SK-N-SH (cell line): ENCODE results near the gene TEX264. TPM values are rescaled to one million over a fixed set of nuclear protein-coding genes. Genes with fewer than 3 reads are reported as not detected.

ENCODE experiments used
- CTCF ChIA-PET: fragments of 300-600, 350-600 bp; formaldehyde crosslinking; extraction: SDS; loops from one replicate; lab custom pipeline; 2021; lab: Yijun Ruan, JAX
- POLR2A ChIA-PET: fragments of 350-600 bp; sonication (Branson Sonifier 250); formaldehyde crosslinking; extraction: SDS; loops from one replicate; lab custom pipeline; 2020; ENCODE audit warnings: antibody characterized with exemption, inconsistent platforms; lab: Yijun Ruan, JAX
- DNase-seq: peaks from one replicate; pipeline ENCODE4 v3.0.0; 2012
- H2AFZ ChIP-seq: fragments of 200-600 bp; sonication (generic); 2 replicates; pipeline ENCODE4 v1.8.1; 2016; ENCODE audit warnings: antibody characterized with exemption, mild to moderate bottlenecking, low read depth
- H3F3A ChIP-seq: fragments of 200-600 bp; sonication (generic); replicated peaks from 2 replicates; pipeline ENCODE3; 2016; ENCODE audit warnings: antibody characterized with exemption, mild to moderate bottlenecking; ENCODE audit not compliant: insufficient read depth
- H3K27ac ChIP-seq, 2 experiments: fragments of 200-500 bp in 1 of 2; fragments of 200-600 bp in 1 of 2; sonication (Bioruptor generic) in 1 of 2; sonication (generic), shearing (Covaris generic) in 1 of 2; 2 replicates each; pipeline versions ENCODE4 v1.5.1 to v1.6.1; 2014 to 2016; ENCODE audit warnings: low read depth in 2 of 2, inconsistent platforms in 1 of 2, low read length in 1 of 2, mild to moderate bottlenecking in 1 of 2, mixed read lengths in 1 of 2
- H3K27me3 ChIP-seq: fragments of 200-600 bp; sonication (generic), shearing (Covaris generic); 2 replicates; pipeline ENCODE4 v1.6.1; 2016; ENCODE audit warnings: mixed run types; ENCODE audit not compliant: insufficient read depth
- H3K36me3 ChIP-seq, 2 experiments: fragments of 200-500 bp in 1 of 2; fragments of 200-600 bp in 1 of 2; sonication (Bioruptor generic) in 1 of 2; sonication (generic) in 1 of 2; replicated peaks in 1 of 2; 2 replicates each; pipeline versions ENCODE3 to v1.5.1; 2014 to 2016; ENCODE audit warnings: low read length in 1 of 2, mild to moderate bottlenecking in 1 of 2; ENCODE audit not compliant: insufficient read depth in 2 of 2, control insufficient read depth in 1 of 2
- H3K4me1 ChIP-seq, 2 experiments: fragments of 200-500 bp in 1 of 2; fragments of 200-600 bp in 1 of 2; sonication (Bioruptor generic) in 1 of 2; sonication (generic), shearing (Covaris generic) in 1 of 2; 2 replicates each; pipeline versions ENCODE4 v1.5.1 to v1.6.1; 2014 to 2016; ENCODE audit warnings: low read depth in 1 of 2, low read length in 1 of 2, mixed run types in 1 of 2; ENCODE audit not compliant: insufficient read depth in 2 of 2, control insufficient read depth in 1 of 2
- H3K4me2 ChIP-seq: fragments of 200-600 bp; sonication (generic), shearing (Covaris generic); 2 replicates; pipeline ENCODE4 v1.6.1; 2017; ENCODE audit warnings: mixed run types
- H3K4me3 ChIP-seq, 2 experiments: fragments of 200-500 bp in 1 of 2; fragments of 200-600 bp in 1 of 2; sonication (Bioruptor generic) in 1 of 2; sonication (generic), shearing (Covaris generic) in 1 of 2; 2 replicates each; pipeline versions ENCODE4 v1.5.1 to v1.8.1; 2014 to 2016; ENCODE audit warnings: low read depth in 2 of 2, inconsistent platforms in 1 of 2, low read length in 1 of 2, mild to moderate bottlenecking in 1 of 2, mixed read lengths in 1 of 2, moderate library complexity in 1 of 2
- H3K79me2 ChIP-seq: fragments of 200-600 bp; sonication (generic); 2 replicates; pipeline ENCODE4 v1.8.1; 2017; ENCODE audit warnings: mild to moderate bottlenecking; ENCODE audit not compliant: insufficient read depth
- H3K9ac ChIP-seq: fragments of 200-600 bp; sonication (generic); 2 replicates; pipeline ENCODE4 v1.6.1; 2017; ENCODE audit warnings: mixed run types
- H3K9me2 ChIP-seq: fragments of 200-600 bp; sonication (generic); 2 replicates; pipeline ENCODE4 v1.6.1; 2017; ENCODE audit warnings: mixed run types
- H3K9me3 ChIP-seq: fragments of 200-600 bp; sonication (generic); 2 replicates; pipeline ENCODE4 v1.6.1; 2017; ENCODE audit warnings: mixed run types, mild to moderate bottlenecking, moderate library complexity
- H4K20me1 ChIP-seq: fragments of 200-600 bp; sonication (generic); 2 replicates; pipeline ENCODE4 v1.6.1; 2017; ENCODE audit warnings: mild to moderate bottlenecking, mixed run types; ENCODE audit not compliant: insufficient read depth
- FOSL2 ChIP-seq: IDR thresholded peaks from 2 replicates; pipeline ENCODE4 v1.4.0; 2012; ENCODE audit warnings: low read depth, mild to moderate bottlenecking, moderate library complexity, borderline replicate concordance
- JUND ChIP-seq: IDR thresholded peaks from 2 replicates; pipeline ENCODE4 v1.4.0; 2012
- NFIC ChIP-seq: IDR thresholded peaks from 2 replicates; pipeline ENCODE4 v1.4.0; 2012; ENCODE audit warnings: borderline replicate concordance
- POLR2AphosphoS5 ChIP-seq: IDR thresholded peaks from 2 replicates; pipeline ENCODE4 v1.6.1; 2012; ENCODE audit warnings: low read depth, low read length
- RAD21 ChIP-seq: IDR thresholded peaks from 2 replicates; pipeline ENCODE4 v1.6.1; 2012; ENCODE audit warnings: mild to moderate bottlenecking, low read length
- TAF1 ChIP-seq: IDR thresholded peaks from 2 replicates; pipeline ENCODE4 v1.6.1; 2012; ENCODE audit warnings: low read depth, mild to moderate bottlenecking, low read length, moderate library complexity, borderline replicate concordance
- TEAD4 ChIP-seq: IDR thresholded peaks from 2 replicates; pipeline ENCODE4 v1.4.0; 2012; ENCODE audit warnings: mild to moderate bottlenecking, borderline replicate concordance; ENCODE audit not compliant: insufficient read depth
- YY1 ChIP-seq: IDR thresholded peaks from 2 replicates; pipeline ENCODE4 v1.4.0; 2012; ENCODE audit warnings: low read depth, mild to moderate bottlenecking
- WGBS: methylation state at CpG from one replicate; pipeline ENCODE4 v1.1.6; 2017; ENCODE audit warnings: low lambda C conversion rate; 5-methylcytosine and 5-hydroxymethylcytosine counted together
- polyA plus RNA-seq, 3 experiments: library from polyadenylated mRNA; depleted of rRNA; stranded (reverse); fragments of >200 nt; gene quantifications; 2 replicates each; pipeline ENCODE4 v1.2.3, GENCODE V29; 2012
- TF ChIP-seq, protein P1 (sequence below): fragments of 150-350 bp; IDR thresholded peaks from 2 replicates; pipeline ENCODE4 v1.6.1; 2016; ENCODE audit warnings: mild to moderate bottlenecking, low read depth, low read length
- TF ChIP-seq, protein P2 (sequence below): IDR thresholded peaks from 2 replicates; pipeline ENCODE4 v1.6.1; 2012; ENCODE audit warnings: mild to moderate bottlenecking, low read depth, low read length, moderate library complexity
- TF ChIP-seq, protein P3 (sequence below): IDR thresholded peaks from 2 replicates; pipeline ENCODE4 v1.4.0; 2012; ENCODE audit warnings: low read depth
- TF ChIP-seq, protein P4 (sequence below): fragments of 150-350 bp; IDR thresholded peaks from 2 replicates; pipeline ENCODE4 v1.6.1; 2017; ENCODE audit warnings: antibody characterized with exemption, low read length, low read depth, borderline replicate concordance

TEX264 gene
- polyA plus RNA-seq, 1 of the 3 experiments (the other 2 are of a cell fraction) = 82.1 TPM

DNA sequence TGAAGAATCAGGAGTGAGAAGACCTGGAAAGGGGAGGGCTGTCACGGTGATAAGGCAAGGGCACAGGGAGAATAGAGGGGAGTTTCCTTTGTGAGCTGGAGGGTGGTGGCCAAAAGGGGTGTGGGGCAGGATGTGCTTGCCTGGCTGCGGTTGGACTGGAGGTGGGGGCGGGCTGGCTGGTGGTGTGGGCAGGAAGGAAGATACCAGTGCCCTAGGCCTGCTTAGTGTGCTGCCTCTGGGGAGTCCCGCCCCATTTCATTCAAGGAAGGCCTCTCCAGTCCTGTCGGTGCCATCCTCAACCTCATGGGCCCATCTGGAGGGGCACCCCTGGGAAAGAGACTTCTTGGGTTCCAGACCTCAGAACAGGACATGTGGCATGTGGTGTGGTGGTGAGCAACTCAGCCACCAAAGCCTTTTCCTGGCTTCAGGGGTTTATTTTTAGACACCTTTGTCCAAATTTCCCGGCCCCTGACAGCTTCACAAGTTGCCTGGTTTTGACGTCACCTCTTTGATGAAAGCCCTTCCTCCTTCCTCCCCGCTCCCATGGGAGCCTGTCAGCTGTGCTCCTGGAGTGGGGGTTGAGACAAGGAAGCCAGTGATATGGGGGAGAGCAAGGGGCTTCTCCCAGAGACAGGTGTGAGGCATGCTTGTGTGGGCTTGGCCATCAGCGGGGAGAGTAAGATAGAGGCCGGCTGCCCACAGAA lies 15.6 kb downstream of the TEX264 start:
- Histone ChIP-seq H4K20me1 (peaks cover 20% of the 10 kb centered on the region), H3K4me3 (no peak overlapping the region), H3K9me3 (no peaks in the 10 kb centered on the region), H3K79me2 (no peaks in the 10 kb centered on the region), H3K9ac (no peak overlapping the region), H3K27ac (no peak overlapping the region), H3K27me3 (no peaks in the 10 kb centered on the region), H3K4me2 (no peak overlapping the region), H3K9me2 (no peaks in the 10 kb centered on the region), H2AFZ (no peak overlapping the region), H3F3A (no peaks in the 10 kb centered on the region), H3K4me1 (peaks cover 3 to 4% of the 10 kb centered on the region in 2 experiments; a peak in 2 of 4 replicates), H3K36me3 (peaks cover 11 to 54% of the 10 kb centered on the region in 2 experiments)
- TF ChIP-seq, protein P1, sequence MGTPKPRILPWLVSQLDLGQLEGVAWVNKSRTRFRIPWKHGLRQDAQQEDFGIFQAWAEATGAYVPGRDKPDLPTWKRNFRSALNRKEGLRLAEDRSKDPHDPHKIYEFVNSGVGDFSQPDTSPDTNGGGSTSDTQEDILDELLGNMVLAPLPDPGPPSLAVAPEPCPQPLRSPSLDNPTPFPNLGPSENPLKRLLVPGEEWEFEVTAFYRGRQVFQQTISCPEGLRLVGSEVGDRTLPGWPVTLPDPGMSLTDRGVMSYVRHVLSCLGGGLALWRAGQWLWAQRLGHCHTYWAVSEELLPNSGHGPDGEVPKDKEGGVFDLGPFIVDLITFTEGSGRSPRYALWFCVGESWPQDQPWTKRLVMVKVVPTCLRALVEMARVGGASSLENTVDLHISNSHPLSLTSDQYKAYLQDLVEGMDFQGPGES = no peak
- TF ChIP-seq NFIC = no peak
- no peak for TF ChIP-seq RAD21
- no peak for TF ChIP-seq FOSL2
- no peak for TF ChIP-seq YY1
- TF ChIP-seq JUND = no peak
- DNase-seq = no peak
- POLR2A ChIA-PET = no interaction called here
- CTCF ChIA-PET = interaction anchor here (0.7 to 1.9 kb wide), 2 partner anchors 18 to 184 kb away, joined by 3 to 10 read pairs; no protein-coding TSS in a partner anchor
- 93% methylated on average over 10 of the region's 10 CpGs for WGBS

DNA sequence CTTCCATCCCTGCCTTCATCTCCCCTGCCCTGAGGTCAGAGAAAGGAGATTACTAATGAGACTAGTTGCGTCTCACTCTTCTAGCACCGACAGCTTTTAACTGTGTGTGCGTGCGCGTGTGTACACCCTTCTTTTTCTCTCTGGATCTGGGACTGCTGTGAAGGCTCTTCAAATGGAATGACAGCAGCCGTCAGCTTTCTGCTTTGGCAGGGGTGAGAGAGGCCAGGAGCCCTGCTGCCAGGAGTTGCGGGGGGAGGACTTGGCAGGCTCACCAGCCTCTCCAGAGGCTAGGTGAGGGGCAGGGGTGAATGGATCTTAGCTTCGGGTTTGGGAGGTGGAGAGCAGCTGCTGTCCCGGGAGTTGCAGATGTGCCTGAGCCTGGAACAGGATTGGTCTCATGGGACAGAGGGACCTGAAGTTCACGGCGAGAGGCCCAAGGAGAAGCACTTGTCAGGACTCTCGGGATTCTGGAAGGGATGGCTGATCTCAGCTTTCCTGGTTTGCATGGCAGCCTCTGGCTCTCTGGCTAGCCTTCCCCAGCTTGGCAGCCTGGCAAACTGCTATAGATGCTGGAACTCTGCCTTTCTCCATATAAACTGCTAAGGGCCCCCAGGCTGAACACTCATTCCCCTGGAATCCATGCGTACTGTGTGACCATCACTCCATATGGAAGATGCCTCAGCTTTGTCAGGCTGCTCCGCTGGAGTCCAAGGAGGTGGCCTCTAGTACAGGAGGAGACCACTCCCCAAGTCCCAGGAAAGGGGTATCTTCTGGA lies 16.6 kb downstream of the TEX264 start:
- no peaks in the 10 kb centered on the region for H3K4me1 ChIP-seq
- no peak overlapping the region for H3K27ac ChIP-seq
- H3K9ac ChIP-seq = no peak overlapping the region
- H3K9me3 ChIP-seq = no peaks in the 10 kb centered on the region
- H3K4me3 ChIP-seq = no peak overlapping the region
- POLR2A ChIA-PET = no interaction called here
- H4K20me1 ChIP-seq = peaks cover 11% of the 10 kb centered on the region
- peaks cover 8 to 58% of the 10 kb centered on the region in 2 experiments for H3K36me3 ChIP-seq
- H3K9me2 ChIP-seq = no peaks in the 10 kb centered on the region
- no peaks in the 10 kb centered on the region for H3K27me3 ChIP-seq
- TF ChIP-seq POLR2AphosphoS5 (no peak), TEAD4 (no peak), TAF1 (no peak), JUND (no peak)
- TF ChIP-seq, protein P2, sequence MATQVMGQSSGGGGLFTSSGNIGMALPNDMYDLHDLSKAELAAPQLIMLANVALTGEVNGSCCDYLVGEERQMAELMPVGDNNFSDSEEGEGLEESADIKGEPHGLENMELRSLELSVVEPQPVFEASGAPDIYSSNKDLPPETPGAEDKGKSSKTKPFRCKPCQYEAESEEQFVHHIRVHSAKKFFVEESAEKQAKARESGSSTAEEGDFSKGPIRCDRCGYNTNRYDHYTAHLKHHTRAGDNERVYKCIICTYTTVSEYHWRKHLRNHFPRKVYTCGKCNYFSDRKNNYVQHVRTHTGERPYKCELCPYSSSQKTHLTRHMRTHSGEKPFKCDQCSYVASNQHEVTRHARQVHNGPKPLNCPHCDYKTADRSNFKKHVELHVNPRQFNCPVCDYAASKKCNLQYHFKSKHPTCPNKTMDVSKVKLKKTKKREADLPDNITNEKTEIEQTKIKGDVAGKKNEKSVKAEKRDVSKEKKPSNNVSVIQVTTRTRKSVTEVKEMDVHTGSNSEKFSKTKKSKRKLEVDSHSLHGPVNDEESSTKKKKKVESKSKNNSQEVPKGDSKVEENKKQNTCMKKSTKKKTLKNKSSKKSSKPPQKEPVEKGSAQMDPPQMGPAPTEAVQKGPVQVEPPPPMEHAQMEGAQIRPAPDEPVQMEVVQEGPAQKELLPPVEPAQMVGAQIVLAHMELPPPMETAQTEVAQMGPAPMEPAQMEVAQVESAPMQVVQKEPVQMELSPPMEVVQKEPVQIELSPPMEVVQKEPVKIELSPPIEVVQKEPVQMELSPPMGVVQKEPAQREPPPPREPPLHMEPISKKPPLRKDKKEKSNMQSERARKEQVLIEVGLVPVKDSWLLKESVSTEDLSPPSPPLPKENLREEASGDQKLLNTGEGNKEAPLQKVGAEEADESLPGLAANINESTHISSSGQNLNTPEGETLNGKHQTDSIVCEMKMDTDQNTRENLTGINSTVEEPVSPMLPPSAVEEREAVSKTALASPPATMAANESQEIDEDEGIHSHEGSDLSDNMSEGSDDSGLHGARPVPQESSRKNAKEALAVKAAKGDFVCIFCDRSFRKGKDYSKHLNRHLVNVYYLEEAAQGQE = no peak
- TF ChIP-seq, protein P3, sequence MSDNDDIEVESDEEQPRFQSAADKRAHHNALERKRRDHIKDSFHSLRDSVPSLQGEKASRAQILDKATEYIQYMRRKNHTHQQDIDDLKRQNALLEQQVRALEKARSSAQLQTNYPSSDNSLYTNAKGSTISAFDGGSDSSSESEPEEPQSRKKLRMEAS = no peak
- TF ChIP-seq, protein P4, sequence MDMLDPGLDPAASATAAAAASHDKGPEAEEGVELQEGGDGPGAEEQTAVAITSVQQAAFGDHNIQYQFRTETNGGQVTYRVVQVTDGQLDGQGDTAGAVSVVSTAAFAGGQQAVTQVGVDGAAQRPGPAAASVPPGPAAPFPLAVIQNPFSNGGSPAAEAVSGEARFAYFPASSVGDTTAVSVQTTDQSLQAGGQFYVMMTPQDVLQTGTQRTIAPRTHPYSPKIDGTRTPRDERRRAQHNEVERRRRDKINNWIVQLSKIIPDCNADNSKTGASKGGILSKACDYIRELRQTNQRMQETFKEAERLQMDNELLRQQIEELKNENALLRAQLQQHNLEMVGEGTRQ = no peak
- no peaks in the 10 kb centered on the region for H3F3A ChIP-seq
- H3K79me2 ChIP-seq = no peaks in the 10 kb centered on the region
- 96% methylated on average over 10 of the region's 14 CpGs for WGBS
- no peak for DNase-seq
- CTCF ChIA-PET = interaction anchor here (0.7 to 1.9 kb wide), 2 partner anchors 19 to 185 kb away, joined by 3 to 10 read pairs; no protein-coding TSS in a partner anchor
- H3K4me2 ChIP-seq = no peak overlapping the region
- no peak overlapping the region for H2AFZ ChIP-seq
